ENCODE data around the gene SNX17.
"Not testable (repeated sequence)": the region's sequence is repeated elsewhere in the genome, so short reads cannot be mapped to it uniquely, and the experiment has no call there.

SNX17 gene

GRCh38 chr2:27324720-27325119 lies 45.7 kb upstream of the SNX17 start:
- TF ChIP-seq, protein P1, sequence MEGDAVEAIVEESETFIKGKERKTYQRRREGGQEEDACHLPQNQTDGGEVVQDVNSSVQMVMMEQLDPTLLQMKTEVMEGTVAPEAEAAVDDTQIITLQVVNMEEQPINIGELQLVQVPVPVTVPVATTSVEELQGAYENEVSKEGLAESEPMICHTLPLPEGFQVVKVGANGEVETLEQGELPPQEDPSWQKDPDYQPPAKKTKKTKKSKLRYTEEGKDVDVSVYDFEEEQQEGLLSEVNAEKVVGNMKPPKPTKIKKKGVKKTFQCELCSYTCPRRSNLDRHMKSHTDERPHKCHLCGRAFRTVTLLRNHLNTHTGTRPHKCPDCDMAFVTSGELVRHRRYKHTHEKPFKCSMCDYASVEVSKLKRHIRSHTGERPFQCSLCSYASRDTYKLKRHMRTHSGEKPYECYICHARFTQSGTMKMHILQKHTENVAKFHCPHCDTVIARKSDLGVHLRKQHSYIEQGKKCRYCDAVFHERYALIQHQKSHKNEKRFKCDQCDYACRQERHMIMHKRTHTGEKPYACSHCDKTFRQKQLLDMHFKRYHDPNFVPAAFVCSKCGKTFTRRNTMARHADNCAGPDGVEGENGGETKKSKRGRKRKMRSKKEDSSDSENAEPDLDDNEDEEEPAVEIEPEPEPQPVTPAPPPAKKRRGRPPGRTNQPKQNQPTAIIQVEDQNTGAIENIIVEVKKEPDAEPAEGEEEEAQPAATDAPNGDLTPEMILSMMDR (IDR thresholded peaks at IDR 0.05; ENCODE audit: control insufficient read depth, insufficient read depth, low read depth, low read length, missing control alignments) = no peak
- no peak overlapping the region for H3K4me3 ChIP-seq (ENCODE audit: control insufficient read depth, low read depth, low read length)
- no peak for DNase-seq (ENCODE audit: low read depth)

DNA sequence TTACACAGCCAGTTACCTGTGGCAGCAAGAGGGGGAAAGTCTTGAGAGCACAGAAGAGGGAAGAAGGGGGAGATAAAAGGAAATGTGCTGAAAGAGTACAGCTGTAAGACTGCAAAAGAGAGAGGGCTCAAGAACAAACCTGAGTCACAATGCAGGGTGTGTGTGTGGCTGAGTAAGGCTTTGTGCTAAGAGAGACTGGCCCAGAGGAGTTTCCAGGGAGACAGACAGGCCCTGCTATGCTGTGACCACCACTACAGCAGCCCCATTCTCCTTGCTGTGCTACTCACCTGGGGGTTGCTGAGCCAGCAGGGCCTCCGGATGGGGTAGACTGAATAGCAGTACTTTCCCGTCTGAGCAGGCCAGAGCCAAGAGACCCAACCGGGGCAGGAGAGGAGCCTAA lies 35.1 kb upstream of the SNX17 start:
- no peak for DNase-seq (ENCODE audit: low read depth)
- TF ChIP-seq, protein P1 (IDR thresholded peaks at IDR 0.05; ENCODE audit: control insufficient read depth, insufficient read depth, low read depth, low read length, missing control alignments) = no peak
- no peak overlapping the region for H3K4me3 ChIP-seq (ENCODE audit: control insufficient read depth, low read depth, low read length)

DNA sequence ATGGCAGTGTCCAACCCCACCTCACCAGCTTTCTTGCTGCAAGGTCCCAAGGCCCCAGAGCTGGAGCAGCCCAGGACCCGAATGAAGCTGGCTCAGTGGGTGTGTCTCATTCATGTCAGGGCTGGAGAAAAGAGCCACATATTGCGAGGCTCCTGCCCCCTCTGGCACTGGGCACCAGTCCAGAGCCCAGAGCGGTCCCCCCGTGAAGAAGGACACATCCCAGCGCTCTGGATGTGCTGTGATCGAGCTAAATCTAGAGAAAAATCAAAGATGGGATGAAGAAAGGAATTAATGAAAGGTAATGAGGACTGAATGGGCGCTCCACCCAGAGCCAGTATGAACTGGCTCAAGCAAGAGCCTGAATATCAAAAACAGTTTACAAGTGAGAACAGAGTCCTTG lies 34.2 kb upstream of the SNX17 start:
- DNase-seq (ENCODE audit: low read depth) = no peak
- TF ChIP-seq, protein P1 (IDR thresholded peaks at IDR 0.05; ENCODE audit: control insufficient read depth, insufficient read depth, low read depth, low read length, missing control alignments) = no peak
- H3K4me3 ChIP-seq (ENCODE audit: control insufficient read depth, low read depth, low read length) = no peak overlapping the region

DNA sequence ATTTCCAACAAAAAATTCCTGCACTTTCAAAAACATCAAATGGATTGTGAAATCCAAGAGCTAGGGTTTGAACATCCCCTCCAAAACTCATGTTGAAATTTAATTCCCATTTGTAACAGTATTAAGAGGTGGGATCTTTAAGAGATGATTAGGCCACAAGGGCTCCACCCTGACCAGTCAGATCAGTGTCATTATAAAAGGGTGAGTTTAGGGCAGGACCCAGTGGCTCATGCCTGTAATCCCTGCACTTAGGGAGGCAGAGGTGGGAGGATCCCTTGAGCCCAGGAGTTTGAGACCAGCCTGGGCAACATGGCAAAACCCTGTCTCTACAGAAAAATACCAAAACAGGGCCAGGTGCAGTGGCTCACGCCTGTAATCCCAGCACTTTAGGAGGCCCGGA lies 22.8 kb upstream of the SNX17 start:
- DNase-seq (ENCODE audit: low read depth) = no peak
- H3K4me3 ChIP-seq (ENCODE audit: control insufficient read depth, low read depth, low read length) = no peak overlapping the region
- TF ChIP-seq, protein P1 (IDR thresholded peaks at IDR 0.05; ENCODE audit: control insufficient read depth, insufficient read depth, low read depth, low read length, missing control alignments) = no peak

DNA sequence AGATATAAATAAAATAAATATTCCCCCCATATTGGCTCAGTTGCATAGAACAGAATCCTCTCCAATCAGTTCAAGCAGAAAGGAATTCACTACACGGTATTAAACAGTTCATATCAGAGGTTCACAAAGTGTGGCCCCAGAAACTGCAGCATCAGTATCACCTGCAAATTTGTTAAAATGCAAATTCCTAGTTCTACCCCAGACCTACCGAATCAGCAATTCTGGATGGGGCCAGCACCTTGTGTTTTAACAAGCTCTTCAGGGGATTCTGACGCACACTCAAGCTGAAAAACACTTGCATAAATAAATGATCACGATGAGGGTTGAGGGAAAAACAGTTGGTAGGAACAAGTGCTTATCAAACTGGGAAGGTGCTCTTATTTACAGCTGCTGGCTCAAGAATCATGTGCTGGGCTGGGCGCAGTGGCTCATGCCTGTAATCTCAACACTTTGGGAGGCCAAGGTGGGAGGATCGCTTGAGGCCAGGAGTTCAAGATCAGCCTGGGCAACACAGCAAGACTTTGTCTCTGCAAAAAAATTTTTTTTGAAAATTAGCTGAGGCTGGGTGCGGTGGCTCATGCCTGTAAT lies 20.2 kb upstream of the SNX17 start:
- DNase-seq (ENCODE audit: low read depth) = no peak
- TF ChIP-seq, protein P1 (IDR thresholded peaks at IDR 0.05; ENCODE audit: control insufficient read depth, insufficient read depth, low read depth, low read length, missing control alignments) = no peak

DNA sequence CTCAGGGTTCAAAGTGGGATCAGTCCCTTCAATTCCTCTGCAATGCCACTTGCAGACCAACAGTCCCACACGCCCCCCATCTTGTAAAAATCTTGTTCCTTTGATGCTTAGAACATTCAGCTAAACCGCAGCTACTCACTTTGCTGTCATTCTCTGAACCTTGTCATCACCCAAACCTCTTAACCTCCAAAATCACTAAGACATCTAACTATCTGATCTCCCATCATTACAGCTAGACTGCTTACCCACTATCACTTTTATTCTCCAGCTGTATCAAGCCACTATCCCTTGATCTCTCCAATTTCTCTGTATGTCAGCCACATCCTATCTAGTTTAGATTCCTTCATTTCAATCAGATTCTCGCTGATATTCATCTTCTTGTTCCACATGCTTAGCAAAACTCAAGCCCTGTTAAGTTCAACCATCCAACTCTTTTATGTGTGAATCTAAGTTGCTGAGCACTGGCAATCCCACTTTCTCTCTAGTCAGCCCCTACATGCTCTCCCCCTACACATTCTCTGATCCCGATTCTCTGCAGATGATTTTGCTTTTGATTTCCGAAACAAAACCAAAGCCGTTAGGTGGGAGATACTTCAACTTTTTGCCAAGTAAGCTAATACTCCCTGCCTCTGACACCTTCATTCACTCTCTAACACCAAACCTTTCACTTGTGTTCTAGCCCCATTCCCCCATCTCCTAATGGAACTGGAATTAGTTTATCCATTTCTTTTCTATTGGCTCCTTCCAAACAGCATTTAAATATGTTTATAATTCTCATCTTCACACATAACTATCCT lies 18.4 kb upstream of the SNX17 start:
- TF ChIP-seq, protein P1 (IDR thresholded peaks at IDR 0.05; ENCODE audit: control insufficient read depth, insufficient read depth, low read depth, low read length, missing control alignments) = no peak
- DNase-seq (ENCODE audit: low read depth) = no peak
- H3K4me3 ChIP-seq (ENCODE audit: control insufficient read depth, low read depth, low read length) = no peak overlapping the region

More for the DNA sequence above, 20.2 kb upstream of the SNX17 start:
- no peak overlapping the region for H3K4me3 ChIP-seq (ENCODE audit: control insufficient read depth, low read depth, low read length)

- not testable (repeated sequence) for H3K4me3 ChIP-seq (ENCODE audit: control insufficient read depth, low read depth, low read length); DNase-seq (ENCODE audit: low read depth)
Observed at GRCh38 chr2:27353386-27353761, 17.0 kb upstream of the SNX17 start.
